ENCODE results near the gene GPR50. TPM values are rescaled to one million over a fixed set of nuclear protein-coding genes. Genes with fewer than 3 reads are reported as not detected.

The GPR50 gene
- total RNA-seq, 1 experiment from 2014 or later = not detected

GRCh38 chrX:151153086-151153485, 23.3 kb upstream of the GPR50 start:
- TF ChIP-seq CTCF (conservative IDR thresholded peaks at IDR 0.05; ENCODE audit: low read depth, low read length) = peak; percentile 35; the same call in 1 of the 2 replicates
- no peak for TF ChIP-seq EZH2 (IDR thresholded peaks at IDR 0.05; ENCODE audit: borderline replicate concordance, low read depth, low read length, poor library complexity, severe bottlenecking)

GRCh38 chrX:151153667-151154066, 22.7 kb upstream of the GPR50 start:
- POLR2A ChIA-PET (ENCODE audit: low non-redundant PET) = no interaction called here
- DNase-seq (ENCODE audit: low spot score) = no peak
- no peaks in the 10 kb centered on the region for H3K36me3 ChIP-seq (ENCODE audit: insufficient read depth, low read length, poor library complexity, severe bottlenecking)
- no peak for TF ChIP-seq CTCF (conservative IDR thresholded peaks at IDR 0.05; ENCODE audit: low read depth, low read length)
- TF ChIP-seq EZH2 (IDR thresholded peaks at IDR 0.05; ENCODE audit: borderline replicate concordance, low read depth, low read length, poor library complexity, severe bottlenecking) = no peak
- peaks cover 15% of the 10 kb centered on the region for H3K27me3 ChIP-seq (replicated peaks; ENCODE audit: insufficient read depth, low read depth, low read length, poor library complexity)
- no peaks in the 10 kb centered on the region for H3K4me1 ChIP-seq (ENCODE audit: insufficient read depth, low read length, poor library complexity, severe bottlenecking)
- CTCF ChIA-PET = no interaction called here
- H3K4me3 ChIP-seq (ENCODE audit: low read depth, low read length, poor library complexity, severe bottlenecking) = no peak overlapping the region
- no TSS peak for BruUV-seq (replicated peaks)
- intact Hi-C loops (cut with micrococcal nuclease; ENCODE audit: unreplicated experiment) = loop anchor here (5.0 to 10.0 kb wide), 2 partner anchors 1479 to 1671 kb away; no protein-coding TSS in a partner anchor
- no peaks in the 10 kb centered on the region for H3K9me3 ChIP-seq (ENCODE audit: low read depth, low read length, poor library complexity, severe bottlenecking)
- no peak overlapping the region for H3K27ac ChIP-seq (ENCODE audit: low read depth, low read length, poor library complexity, severe bottlenecking)

More at GRCh38 chrX:151153086-151153485, 23.3 kb upstream of the GPR50 start:
- peaks cover 21% of the 10 kb centered on the region for H3K27me3 ChIP-seq (replicated peaks; ENCODE audit: insufficient read depth, low read depth, low read length, poor library complexity)
- H3K4me1 ChIP-seq (ENCODE audit: insufficient read depth, low read length, poor library complexity, severe bottlenecking) = no peaks in the 10 kb centered on the region
- intact Hi-C loops (cut with micrococcal nuclease; ENCODE audit: unreplicated experiment) = loop anchor here (5.0 to 10.0 kb wide), 2 partner anchors 1479 to 1672 kb away; no protein-coding TSS in a partner anchor
- no peaks in the 10 kb centered on the region for H3K9me3 ChIP-seq (ENCODE audit: low read depth, low read length, poor library complexity, severe bottlenecking)
- no peak overlapping the region for H3K4me3 ChIP-seq (ENCODE audit: low read depth, low read length, poor library complexity, severe bottlenecking)
- no peak overlapping the region for H3K27ac ChIP-seq (ENCODE audit: low read depth, low read length, poor library complexity, severe bottlenecking)
- BruUV-seq (replicated peaks) = no TSS peak
- POLR2A ChIA-PET (ENCODE audit: low non-redundant PET) = no interaction called here
- CTCF ChIA-PET = no interaction called here
- no peaks in the 10 kb centered on the region for H3K36me3 ChIP-seq (ENCODE audit: insufficient read depth, low read length, poor library complexity, severe bottlenecking)
- DNase-seq (ENCODE audit: low spot score) = peak; percentile 8

GRCh38 chrX:151155234-151155633, 21.1 kb upstream of the GPR50 start:
- intact Hi-C loops (cut with micrococcal nuclease; ENCODE audit: unreplicated experiment) = loop anchor here (10.0 kb wide), 1 partner anchor 1670 kb away; no protein-coding TSS in a partner anchor
- no peak for DNase-seq (ENCODE audit: low spot score)
- H3K27ac ChIP-seq (ENCODE audit: low read depth, low read length, poor library complexity, severe bottlenecking) = no peak overlapping the region

More at GRCh38 chrX:151155234-151155633, 21.1 kb upstream of the GPR50 start:
- Histone ChIP-seq H3K4me1 (ENCODE audit: insufficient read depth, low read length, poor library complexity, severe bottlenecking) (no peaks in the 10 kb centered on the region), H3K27me3 (replicated peaks; ENCODE audit: insufficient read depth, low read depth, low read length, poor library complexity) (peaks cover 5% of the 10 kb centered on the region), H3K9me3 (ENCODE audit: low read depth, low read length, poor library complexity, severe bottlenecking) (no peaks in the 10 kb centered on the region), H3K36me3 (ENCODE audit: insufficient read depth, low read length, poor library complexity, severe bottlenecking) (no peaks in the 10 kb centered on the region), H3K4me3 (ENCODE audit: low read depth, low read length, poor library complexity, severe bottlenecking) (no peak overlapping the region)
- ChIA-PET CTCF (no interaction called here), POLR2A (ENCODE audit: low non-redundant PET) (no interaction called here)
- TF ChIP-seq CTCF (conservative IDR thresholded peaks at IDR 0.05; ENCODE audit: low read depth, low read length) (no peak), EZH2 (IDR thresholded peaks at IDR 0.05; ENCODE audit: borderline replicate concordance, low read depth, low read length, poor library complexity, severe bottlenecking) (no peak)
- no TSS peak for BruUV-seq (replicated peaks)
